Measurements from ENCODE around the gene P2RY12.

The P2RY12 gene

DNA sequence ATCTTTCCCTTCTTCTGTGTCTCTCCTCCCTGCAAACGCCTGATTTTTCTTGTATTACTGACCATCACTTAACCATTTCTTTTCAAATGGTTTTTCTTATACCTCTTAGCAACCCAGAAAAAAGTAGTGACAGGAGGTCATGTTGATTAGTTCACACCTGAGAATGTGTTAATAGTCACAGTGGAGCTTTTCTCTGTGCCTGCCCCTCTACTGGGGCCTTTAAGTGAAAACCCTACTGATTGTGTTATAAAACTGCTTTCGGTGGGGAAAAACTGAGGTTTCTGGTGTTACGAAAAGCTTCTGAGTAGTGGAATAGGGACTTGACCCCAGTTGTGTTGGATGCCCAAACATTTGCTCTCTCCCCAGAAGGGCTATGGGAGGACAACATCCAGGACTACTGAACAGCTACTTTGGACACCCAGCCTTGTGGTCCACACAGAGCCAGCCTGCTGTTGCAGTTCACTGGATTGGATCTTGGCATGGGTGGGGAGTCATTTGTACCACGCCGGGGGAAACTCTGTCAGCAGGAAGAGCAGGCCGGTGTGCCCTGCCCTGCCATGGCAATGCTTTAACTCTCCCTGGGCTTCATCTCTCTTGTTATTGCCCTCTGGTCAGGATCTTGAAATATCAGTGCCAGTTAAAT lies 78.3 kb downstream of the P2RY12 start:
- DNase-seq (ENCODE audit: low read depth), result no peak

DNA sequence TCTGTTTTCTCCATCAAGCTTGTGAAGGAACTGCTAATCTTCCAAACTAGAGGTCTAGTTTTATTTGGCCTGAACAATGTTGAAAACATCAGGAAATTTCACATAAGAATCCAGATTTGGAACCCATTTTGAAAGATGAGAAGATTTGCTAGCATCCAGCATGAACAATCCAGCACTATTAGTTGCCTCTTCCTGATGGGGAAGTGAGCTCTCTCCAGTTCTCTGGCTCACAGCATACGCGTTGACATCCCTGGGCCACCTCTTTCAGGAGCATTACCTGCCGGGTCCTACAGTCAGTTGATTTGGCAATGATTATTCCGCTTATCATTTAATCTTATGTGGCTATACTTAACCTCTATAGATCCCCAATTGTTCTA lies 78.8 kb downstream of the P2RY12 start:
- no peak for DNase-seq (ENCODE audit: low read depth)

DNA sequence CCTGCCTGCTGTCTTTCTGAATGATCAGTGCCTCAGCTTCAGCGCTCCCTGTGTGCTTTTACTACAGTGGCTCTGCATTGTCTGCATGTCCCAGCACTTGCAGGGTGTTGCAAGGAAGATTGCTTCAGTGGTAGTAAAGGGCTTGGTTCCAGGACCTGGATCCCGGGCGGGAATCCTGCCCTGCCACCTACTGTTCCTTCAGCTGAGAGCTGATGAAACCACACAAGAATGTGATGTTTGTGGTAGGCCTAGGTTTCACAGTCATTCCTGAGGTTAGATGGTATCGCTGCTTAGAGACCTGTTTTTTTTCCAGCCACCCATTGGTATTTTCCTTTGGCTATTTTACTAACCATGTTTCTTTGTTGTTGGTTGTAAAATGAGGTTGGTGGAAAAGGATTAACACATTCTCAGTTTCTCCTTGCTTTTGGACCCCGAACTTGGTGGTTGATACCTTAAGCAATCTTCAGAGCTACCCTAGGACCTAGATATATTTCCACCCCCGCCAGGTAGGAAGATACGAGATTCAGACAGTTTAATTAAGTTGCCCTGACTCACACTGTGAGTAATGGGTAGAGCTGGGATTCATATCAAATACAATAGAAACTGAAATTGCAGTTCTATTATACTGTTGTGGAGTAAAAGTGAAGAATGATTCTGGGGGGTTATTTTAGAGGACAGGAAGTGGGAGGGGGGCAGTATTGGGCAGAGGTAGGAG lies 79.3 kb downstream of the P2RY12 start:
- DNase-seq (ENCODE audit: low read depth), result no peak

DNA sequence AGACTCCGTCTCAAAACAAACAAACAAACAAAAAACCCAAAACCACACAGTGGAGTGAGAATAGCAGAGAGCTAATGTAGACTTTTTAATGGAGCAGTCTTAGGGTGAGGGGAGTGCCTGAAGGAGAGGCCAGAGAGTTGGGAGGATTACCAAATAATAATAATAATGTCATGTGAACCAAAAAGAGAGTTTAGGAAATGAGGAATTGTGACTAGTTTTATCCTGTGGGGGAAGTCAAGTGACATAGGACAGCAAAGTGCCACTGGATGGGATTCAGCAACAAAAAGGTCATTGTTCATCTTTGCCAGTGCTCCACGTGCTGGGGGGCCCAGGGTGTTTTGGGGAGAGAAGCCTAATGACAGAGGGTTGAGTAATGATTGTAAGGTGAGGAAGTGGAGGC lies 80.8 kb downstream of the P2RY12 start:
- no peak for DNase-seq (ENCODE audit: low read depth)

DNA sequence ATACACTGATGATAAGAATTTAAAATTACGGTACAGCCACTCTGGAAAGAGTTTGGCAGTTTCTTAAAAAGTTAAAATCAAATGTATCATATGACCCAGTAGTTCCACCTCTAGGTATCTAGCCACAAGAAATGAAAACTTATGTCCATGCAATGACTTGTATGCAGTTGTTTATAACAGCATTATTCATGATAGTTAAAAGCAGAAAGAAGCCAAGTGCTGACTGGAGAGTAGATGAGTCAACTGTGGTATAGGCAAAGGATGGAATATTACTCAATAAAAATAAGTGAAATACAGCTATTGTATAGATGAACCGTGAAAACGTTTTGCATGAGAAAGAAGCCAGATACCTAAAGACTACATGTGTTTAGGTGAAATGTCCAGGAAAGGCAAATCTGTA lies 82.8 kb downstream of the P2RY12 start:
- DNase-seq (ENCODE audit: low read depth), result no peak

DNA sequence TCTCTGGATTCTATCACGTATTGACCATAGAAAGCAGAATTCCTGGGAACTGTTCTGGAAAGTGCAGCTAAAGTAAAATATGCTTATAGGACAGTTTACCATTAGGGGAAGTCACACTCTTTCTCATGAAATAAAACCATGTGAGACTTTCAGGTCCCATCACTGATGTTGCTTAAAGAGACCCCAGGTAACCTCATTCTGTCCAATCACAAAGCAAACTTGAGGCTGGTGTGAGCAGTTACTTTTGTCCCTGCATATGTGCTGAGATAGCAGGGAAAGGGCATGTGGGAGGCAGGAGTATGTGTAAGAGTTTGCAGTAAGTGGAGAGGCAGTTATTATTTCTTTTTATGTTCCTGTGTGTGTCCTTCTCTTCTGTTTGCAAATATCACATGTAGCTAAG lies 84.0 kb downstream of the P2RY12 start:
- no peak for DNase-seq (ENCODE audit: low read depth)

DNA sequence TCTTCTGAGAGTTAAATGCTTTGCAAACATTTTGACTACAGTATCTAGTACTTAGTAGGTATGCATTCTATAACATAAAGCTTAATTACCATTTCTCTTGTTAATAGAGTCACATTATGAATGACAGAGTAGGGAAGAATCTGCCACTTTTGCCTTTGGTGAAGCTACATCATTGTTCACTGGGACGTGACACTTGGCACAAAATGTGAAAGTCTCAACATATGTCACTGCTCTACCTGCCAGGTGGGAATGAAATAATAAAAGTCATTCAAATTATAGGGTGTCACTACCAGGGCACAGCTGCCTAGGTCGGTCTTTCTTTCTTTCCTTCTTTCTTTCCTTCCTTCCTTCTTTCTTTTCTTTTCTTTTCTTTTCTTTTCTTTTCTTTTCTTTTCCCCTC lies 85.5 kb downstream of the P2RY12 start:
- no peak for DNase-seq (ENCODE audit: low read depth)

DNA sequence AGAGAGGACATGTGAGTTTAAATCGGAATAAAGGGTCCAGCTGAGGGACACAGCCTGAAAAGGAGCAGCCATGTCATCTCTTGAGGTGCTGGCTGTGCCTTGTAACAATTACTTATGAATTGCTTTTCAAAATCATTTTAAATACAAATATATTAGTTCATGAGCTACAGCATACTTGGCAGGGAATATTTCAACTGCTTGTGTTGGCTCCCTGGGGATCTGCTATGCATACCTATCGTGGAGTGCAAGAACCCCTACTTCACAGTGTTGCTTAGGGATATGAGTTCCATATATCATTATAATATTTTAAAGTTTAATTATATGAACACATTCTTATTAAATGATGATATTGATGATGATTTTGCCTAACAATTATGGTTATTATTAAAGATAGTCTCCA lies 87.1 kb downstream of the P2RY12 start:
- DNase-seq (ENCODE audit: low read depth), result no peak

DNA sequence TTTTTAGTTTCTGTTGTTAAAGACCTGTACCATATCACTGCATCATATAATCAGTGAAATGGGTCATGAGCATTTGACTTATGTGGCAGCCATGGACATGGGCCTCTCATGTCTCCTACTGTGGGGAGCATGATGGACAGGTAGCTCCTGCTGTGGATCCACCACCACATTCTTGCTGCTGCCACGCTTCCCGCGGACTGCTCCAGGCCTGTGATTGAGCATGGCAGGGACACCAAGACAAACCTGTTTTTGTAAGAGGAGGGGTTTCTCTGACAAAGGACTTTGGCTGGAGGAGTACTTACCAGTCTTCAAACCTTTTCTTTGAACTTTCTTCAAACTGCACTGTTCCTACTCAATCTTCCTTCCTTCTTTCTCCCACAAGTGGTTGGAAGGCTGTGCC lies 88.3 kb downstream of the P2RY12 start:
- DNase-seq (ENCODE audit: low read depth), result no peak

DNA sequence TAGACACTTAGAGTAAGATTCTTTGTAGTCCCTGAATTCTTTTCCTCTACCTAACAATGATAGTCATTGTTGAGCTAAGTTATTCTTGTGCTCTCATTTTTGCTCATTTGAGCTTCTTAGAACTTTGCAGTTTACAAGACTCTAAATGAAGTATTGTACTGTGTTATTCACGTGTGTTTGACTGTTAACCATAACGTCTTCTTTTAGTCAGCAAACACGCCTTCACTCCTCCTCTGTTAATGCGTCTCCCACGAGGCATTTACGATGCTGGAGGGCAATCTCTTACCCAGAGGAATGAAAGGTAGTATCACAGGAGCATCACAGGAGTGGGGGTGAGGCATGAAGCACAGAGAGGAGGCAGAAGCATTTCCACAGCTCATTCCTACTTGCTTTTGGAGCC lies 91.4 kb downstream of the P2RY12 start:
- DNase-seq (ENCODE audit: low read depth), result no peak

DNA sequence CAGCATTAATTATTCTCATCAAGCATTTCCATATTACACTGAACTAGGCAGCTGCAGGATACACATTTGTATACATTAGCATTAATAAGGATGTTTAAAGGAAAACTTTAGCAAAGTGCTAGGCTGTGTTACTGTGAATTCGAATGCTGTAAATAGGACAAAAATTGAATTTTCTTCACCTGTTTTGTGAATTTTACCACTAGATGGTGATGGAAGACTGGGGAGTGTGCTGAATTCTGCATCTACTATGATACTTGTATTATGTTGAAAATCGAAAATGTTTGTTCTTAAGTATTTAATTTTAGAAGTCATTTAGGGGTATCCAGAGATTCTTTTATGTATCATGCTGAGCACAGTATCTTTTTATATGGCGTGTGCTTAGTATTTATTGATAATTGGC lies 93.9 kb downstream of the P2RY12 start:
- DNase-seq (ENCODE audit: low read depth), result no peak

DNA sequence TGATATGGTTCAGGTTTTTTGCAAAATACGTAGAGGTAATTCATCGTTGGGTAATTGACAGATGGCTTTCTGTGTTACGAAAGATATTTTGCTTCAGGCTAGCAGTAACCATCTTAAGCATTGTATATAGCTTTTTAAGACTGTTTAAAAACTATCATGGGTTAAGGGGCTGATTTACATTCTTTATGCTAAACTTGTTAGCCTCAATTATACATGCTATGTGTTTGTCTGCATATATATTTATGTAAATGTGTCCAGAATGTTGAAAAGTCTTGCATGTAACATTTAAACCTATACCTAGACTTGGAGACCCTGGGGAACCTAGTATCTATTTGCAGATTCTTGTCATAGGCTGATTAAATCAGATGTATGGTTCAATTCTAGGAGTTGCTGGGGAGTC lies 95.1 kb downstream of the P2RY12 start:
- DNase-seq (ENCODE audit: low read depth), result no peak
